ENCODE measurements around the gene LYSMD1.
"Not testable (repeated sequence)": the region's sequence is repeated elsewhere in the genome, so short reads cannot be mapped to it uniquely, and the experiment has no call there.

The LYSMD1 gene, protein sequence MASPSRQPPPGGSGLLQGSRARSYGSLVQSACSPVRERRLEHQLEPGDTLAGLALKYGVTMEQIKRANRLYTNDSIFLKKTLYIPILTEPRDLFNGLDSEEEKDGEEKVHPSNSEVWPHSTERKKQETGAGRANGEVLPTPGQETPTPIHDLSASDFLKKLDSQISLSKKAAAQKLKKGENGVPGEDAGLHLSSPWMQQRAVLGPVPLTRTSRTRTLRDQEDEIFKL

DNA sequence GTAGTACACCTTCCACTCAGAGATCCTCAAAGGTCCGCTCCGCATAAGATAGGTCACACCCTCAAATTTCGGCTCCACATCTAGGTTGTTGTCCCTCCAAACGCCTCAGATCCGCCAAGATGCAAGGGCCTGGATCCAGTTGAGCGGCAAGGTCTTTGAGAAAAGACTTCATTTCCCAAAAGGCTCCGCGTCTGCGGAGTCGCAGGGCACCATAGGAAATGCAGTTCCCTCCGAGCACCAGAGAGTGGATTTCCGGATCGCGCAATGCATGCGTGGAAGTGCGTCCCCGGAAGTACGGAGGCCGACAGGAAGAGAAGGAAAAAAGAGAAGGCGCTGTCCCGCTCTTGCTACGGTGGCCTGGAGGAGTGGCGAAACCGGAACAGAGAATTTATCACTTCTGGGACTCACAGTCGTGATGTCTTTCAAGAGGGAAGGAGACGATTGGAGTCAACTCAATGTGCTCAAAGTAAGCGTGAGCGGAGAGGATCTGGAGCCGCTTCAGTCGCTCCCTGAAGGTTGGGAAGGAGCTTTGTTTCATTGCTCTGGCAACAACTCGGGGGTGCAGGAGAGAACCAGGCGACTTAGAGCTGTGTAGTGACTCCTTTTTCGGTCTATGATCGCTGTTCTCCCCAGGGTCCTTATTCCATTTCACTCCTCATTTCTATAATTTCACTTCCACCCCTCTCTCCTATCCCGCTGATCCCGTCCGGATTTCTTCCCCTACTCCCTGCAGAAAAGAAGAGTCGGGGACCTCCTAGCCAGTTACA lies at the start of gene LYSMD1, which contains the start of gene SCNM1:
Gene LYSMD1, minus strand, starts transcription at position 165 of the 767 bp plus-strand sequence. CDS start 644 bp downstream, outside the sequence.
Gene SCNM1, plus strand, starts transcription at position 407 of the 767 bp plus-strand sequence. Its CDS starts 9 bp downstream, at position 416.
- peak; percentile 80 to 91 (median 90) for DNase-seq (ENCODE audit: low read depth in 3 of 3)

DNA sequence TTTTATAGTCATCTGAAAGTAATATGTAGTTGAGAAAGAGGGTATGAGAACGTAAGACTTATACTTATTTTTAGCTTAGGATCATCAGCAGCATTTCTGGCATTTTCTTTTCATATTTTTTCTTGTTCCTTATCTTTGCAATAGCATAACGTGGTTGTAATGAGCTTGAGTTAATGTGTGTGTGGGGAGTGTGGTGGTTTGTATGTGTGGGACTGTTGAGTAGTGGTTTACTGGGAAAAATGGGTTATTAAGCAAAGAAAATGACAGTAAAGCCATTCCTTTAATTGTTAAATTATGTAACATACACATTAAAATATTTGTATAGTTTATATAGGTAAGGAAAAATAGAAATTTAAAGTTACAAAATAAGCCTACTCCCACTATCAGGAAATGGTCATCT lies 47.9 kb upstream of the LYSMD1 start:
- DNase-seq (ENCODE audit: low read depth in 3 of 3), result no peak

DNA sequence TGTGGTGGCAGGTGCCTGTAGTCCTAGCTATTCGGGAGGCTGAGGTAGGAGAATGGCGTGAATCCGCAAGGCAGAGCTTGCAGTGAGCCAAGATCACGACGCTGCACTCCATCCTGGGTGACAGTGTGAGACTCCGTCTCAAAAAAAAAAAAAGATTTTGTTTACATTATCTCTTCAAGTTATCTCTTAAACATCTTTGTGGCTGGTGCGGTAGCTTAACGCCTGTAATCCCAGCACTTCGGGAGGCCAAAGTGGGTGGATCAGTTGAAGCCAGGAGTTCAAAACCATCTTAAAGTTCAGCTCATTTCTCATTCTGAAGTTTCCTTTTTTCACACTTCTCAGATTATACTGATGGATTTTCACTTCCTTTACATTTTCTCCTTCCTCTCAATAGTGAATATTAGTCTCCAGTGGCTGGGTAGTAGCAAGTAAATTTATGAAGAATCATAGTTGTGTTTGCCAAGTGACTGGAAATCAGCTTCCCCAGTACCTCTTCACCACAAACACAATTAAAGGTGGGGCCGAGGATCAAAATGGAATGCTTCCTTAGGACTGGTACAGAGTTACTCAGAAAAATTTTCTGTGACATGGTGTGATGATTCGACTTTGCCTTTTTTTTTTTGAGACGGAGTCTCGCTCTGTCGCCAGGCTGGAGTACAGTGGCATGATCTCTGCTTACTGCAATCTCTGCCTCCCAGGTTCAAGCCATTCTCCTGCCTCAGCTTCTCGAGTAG lies 46.4 kb upstream of the LYSMD1 start:
- no peak for DNase-seq (ENCODE audit: low read depth in 3 of 3)

DNA sequence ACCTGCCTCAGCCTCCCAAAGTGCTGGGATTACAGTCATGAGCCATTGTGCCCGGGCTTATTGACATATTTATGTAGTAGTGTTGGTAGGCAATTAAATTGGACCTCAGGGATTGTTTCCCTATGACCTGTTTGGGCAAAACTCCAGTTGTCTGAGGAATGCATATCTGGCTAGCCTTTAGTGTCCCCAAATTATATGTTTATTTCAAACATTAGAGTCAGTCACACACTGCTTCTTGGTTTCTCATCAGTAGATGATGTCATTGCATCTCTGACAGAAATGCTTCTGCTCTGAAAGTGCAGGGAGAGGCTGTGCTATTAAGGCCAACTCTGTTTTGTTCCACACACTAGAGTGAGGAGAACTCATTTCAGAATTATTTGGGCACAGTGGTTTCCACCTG lies 45.1 kb upstream of the LYSMD1 start:
- DNase-seq (ENCODE audit: low read depth in 3 of 3), result no peak

DNA sequence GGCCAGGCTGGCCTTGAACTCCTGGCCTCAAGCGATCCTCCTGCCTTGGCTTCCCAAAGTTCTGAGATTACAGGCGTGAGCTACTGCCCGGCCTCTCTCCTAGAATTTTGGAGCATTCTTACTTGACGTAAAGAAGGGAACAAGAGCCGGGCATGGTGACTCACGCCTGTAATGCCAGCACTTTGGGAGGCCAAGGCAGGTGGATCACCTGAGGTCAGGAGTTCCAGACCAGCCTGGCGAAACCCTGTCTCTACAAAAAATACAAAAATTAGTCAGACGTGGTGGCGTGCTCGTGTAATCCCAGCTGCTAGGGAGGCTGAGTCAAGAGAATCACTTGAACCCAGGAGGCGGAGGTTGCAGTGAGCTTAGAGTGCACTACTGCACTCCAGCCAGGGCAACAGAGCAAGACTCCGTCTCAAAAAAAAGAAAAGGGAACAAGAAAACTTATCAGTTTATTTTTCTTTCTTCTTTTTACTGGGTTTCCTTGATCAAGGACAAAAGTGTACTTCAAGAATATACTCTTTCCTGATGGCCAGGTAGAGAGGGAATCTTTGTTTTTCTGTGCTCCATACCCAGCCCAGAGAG lies 39.8 kb upstream of the LYSMD1 start:
- DNase-seq (ENCODE audit: low read depth in 3 of 3), result not testable (repeated sequence)

DNA sequence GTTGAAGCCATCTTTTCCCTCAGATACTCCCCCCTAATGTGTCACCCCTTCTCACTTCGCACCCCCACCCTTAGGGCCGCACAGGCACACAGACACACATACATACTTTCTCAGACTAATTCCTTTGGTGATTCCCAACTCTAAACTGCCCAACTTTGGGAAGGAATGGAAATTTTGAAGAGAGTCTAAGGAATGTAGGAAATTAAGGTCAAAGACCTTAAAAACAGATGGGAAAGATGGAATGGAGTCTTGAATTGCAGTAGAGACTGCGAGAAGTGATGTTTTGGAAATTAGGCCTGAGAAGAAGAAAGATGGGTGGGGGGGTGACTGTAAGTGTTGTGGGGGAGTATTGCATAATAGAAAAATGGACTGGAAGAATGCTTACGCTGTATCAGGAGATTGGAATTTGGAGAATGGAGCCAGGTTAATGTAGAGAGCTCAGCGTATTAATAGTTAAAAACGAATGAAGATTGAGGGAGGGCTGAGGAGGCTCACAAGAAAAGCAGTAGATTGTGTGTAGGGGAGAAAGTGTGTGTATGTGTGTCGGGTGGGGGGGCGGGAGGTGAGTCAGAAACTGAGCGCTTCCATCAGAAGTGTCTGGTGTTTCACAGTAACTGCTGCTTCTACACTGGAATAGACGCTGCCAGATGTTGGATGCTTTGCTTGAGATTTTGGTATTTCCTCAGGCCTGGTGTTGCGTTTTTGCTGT lies 34.3 kb upstream of the LYSMD1 start:
- no peak for DNase-seq (ENCODE audit: low read depth in 3 of 3)

DNA sequence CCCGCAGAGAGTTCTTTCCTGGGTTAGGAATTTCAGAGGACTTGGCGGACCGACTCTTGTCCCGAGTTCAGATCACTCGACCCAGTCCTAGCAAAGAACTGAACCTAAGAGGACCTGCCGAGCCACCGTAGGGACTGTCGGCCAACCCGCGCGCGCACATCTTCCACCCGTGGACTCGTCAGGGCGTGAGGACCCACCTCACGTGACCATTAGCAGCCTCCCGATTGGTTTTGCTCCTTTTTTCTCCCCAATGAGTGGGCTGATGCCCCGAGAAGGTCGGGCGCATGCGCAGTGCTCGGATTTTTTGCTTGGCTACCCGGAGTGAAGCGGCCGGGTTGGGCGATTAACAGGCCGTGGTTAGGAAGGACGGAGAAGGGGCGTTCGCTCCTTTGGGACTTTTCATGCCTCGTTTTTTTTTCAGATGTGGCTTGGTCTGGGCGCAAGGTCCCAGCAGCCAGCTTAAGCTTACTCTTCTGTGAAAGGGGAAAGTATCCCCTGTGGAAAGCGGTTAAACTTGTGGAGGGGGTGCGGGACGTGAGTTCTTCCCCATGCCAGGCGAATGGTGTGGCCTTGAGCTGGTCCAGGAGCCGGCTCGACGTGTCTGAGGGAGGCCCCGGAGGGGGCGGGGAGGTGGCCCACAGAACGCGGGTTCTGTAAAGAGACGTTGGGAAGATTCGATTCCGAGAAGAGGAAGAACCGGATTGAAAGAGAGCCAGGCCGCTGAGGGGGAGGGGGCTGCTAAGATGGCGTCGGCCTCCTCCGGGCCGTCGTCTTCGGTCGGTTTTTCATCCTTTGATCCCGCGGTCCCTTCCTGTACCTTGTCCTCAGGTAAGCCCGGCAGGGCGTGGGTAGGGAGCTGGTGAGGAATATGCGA lies 32.8 kb upstream of the LYSMD1 start, which contains the start of gene PIP5K1A:
Gene PIP5K1A, plus strand, starts transcription at position 299 of the 874 bp plus-strand sequence. Its CDS starts 445 bp downstream, at position 744.
- DNase-seq (ENCODE audit: low read depth in 3 of 3), result peak; percentile 94 to 99 (median 99)

DNA sequence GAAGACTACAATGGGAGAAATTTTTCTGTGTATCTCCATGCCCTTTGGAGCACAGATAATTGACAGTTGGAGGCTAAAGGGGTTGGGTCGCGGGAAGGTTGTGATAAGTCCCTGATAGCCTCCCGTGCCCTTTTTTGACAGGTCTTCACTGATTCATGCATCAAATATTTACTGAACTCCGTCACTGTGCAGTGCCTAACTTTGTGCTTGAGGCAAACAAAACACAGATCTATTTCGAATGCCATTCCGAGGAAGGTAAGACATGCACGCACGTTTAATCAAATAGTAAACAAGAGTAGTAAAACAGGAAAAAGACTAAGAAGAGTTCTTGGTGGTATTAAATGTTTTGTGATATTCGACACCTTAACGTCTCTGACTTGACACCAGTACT lies 32.2 kb upstream of the LYSMD1 start:
- no peak for DNase-seq (ENCODE audit: low read depth in 3 of 3)

DNA sequence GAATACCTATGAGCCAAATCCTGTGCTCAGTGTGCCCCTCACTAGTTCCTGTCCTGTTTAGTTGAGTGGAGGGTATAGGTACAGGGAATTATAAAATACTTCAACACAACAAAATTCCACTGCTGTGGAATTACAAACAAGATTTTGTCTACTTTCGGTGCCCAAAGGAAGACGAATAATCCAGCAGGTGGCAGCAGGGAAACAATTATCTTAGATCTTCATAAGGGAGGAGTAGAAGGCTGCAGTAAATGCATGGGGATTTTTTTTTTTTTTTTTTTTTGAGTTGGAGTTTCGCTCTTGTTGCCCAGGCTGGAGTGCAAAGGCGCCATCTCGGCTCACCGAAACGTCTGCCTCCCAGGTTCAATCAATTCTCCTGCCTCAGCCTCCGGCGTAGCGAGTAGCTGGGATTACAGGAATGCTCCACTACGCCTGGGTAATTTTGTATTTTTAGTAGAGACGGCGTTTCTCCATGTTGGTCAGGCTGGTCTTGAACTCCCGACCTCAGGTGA lies 30.6 kb upstream of the LYSMD1 start:
- DNase-seq (ENCODE audit: low read depth in 3 of 3), result peak in 1 of 3 experiments; percentile 27

DNA sequence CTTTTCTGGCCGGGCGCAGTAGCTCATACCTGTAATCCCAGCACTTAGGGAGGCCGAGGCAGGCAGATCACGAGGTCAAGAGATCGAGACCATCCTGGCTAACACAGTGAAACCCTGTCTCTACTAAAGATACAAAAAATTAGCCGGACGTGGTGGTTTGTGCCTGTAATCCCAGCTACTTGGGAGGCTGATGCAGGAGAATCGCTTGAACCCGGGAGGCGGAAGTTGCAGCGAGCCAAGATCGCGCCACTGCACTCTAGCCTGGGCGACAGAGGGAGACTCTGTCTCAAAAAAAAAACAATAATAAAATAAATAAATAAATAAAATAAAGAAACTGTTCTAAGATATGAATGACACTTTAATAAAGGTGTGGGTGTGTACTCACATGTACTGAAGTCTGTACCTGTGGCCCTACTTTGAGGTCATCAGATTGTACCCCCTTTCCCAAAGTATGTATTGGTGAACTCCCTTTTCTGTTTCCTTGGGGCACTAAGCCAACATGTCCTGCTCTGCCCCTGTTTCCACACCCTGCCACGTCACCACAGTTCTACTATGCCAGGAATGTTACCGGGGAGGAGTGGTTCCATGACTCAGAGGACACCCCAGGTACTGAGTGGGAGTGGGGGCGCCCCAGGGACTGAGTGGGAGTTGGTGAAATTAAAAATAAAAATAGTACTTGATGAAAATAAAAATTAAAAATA lies 29.3 kb upstream of the LYSMD1 start:
- not testable (repeated sequence) for DNase-seq (ENCODE audit: low read depth in 3 of 3)

DNA sequence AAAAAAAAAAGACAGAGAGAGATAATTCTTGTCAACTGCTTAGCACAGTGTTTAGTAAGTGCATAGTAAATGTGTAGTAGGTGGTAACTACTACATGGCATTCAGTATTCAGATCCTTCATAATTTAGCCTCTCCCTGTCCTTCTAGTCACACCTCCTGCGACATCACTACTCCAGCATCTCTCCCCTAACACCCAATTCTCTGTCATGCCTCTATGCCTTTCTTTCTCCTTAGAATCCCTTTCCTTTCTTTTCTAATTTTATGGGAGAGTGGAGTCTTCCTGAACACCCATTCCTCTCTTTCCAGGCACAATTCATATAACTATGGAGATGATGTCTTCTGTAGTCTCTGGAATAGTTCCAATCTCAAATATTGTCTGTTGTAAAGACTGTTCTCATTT lies 28.2 kb upstream of the LYSMD1 start:
- DNase-seq (ENCODE audit: low read depth in 3 of 3), result no peak

DNA sequence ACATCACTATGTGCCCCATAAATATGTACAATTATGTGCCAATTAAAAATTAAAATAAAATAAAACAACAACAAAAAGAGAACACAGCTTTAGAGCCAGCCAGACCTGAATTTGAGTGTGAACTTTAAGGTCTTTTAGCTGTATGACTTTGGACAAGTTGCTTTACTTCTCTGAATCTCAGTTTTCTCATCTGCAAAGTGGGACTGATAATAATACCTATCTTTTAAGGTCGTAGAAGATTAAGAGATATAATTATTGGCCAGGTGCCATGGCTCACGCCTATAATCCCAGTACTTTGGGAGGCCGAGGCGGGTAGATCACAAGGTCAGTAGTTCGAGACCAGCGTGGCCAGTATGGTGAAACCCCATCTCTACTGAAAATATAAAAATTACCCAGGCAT lies 27.6 kb upstream of the LYSMD1 start:
- no peak for DNase-seq (ENCODE audit: low read depth in 3 of 3)

DNA sequence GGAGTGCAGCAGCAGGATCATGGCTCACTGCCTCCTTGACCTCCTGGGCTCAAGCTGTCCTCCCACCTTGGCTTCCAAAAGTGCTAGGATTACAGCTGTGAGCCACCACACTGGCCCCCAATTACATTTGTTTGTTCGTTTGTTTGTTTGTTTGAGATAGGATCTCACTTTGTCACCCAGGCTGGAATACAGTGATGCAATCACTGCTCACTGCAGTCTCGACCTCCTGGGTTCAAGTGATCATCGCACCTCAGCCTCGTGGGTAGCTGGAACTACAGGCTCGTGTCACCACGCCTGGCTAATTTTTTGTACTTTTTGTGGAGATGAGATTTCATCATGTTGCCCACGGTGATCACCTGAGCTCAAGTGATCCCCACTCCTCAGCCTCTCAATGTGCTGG lies 26.3 kb upstream of the LYSMD1 start:
- DNase-seq (ENCODE audit: low read depth in 3 of 3), result no peak

DNA sequence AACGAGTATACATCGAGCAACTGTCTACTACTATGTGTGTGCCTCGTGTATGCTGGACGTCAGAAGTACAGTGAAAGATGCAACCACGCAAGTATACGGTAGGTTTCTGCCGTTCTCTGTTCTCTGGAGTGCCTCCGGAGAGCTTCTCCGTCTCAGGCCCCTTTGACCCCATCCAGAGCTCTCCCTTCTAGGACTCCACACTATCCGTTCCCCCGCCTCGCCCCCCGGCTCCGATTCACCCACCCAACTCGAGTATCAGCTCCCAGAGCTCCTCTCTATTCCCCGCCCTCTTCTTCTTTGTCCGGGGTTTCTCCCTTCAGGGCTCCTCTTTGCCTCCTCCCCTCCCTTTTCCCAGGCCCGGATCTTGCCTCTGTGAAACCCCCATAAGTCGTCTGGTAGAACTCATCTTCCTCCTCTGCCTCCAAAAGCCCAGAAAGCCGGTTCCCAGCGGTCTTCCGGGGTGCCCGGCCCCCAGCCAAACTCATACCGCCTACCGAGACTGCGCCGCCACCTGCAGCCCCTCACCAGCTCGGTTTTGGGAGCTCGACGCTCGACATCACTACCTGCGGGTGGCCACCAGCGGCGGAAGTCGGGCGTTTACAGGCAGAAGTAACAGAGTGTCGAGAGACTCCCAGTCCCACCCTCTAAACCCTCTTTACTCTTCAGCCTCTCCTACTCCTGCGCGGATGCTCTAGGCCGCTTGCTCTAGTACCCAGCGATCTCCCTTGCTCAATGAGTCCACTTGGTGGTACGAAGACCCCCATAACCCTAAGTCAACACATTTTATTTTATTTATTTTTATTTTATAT lies 24.1 kb upstream of the LYSMD1 start, which contains the start of gene VPS72:
Gene VPS72, minus strand, starts transcription at position 561 of the 809 bp plus-strand sequence. Its CDS starts 76 bp downstream, at position 485.
- peak; percentile 59 to 76 (median 75) for DNase-seq (ENCODE audit: low read depth in 3 of 3)

DNA sequence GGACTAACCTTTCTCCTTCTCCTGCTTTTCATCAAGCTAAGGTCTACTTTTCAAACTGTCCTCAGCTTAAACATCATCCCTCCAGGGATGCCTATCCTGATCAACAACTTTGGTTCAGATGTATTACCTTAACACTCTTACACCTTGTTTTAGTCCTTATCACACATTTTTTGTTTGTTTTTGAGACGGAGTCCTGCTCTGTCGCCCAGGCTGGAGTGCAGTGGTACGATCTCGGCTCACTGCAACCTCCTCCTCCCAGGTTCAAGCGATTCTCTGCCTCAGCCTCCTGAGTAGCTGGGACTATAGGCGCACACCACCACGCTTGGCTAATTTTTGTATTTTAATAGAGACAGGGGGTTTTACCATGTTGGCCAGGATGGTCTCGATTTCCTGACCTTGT lies 23.0 kb upstream of the LYSMD1 start:
- DNase-seq (ENCODE audit: low read depth in 3 of 3), result not testable (repeated sequence)

DNA sequence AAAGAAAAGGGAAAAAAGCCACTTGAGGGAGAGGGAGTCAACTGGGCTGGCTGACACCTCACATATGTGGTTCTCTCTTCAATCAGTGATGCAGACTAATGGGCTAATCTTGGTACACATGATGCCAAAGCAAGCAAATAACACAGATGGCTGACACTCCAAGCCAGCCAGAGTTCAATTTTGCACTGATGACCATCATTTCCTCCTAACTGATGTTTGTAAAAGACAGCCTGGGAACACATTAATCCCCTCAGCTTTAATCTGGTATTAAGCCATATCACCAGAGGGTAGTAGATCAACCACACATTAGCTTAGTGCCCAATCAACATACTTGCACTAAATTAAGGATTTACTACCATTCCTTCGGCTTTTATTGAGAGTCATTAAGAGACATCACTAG lies 21.5 kb upstream of the LYSMD1 start:
- no peak for DNase-seq (ENCODE audit: low read depth in 3 of 3)

DNA sequence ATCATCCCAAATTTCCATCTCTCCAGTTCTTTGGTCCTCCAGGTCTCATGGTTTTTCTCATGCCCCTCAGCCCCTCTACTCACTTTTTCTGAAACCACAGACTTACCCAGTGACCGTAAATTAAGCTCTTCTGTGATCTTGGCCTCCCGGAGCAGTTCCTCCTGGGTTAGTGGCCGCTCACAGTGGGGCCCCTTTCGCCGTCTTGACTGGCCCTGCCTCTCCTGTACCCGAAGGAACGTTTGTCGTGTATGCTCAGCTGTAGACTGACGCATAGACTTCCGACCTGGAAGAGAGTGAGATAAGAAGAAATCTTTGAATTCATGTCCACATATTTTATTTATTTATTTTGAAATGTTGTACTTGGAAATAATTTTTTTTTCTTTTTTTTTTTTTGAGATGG lies 18.5 kb upstream of the LYSMD1 start:
- no peak for DNase-seq (ENCODE audit: low read depth in 3 of 3)

DNA sequence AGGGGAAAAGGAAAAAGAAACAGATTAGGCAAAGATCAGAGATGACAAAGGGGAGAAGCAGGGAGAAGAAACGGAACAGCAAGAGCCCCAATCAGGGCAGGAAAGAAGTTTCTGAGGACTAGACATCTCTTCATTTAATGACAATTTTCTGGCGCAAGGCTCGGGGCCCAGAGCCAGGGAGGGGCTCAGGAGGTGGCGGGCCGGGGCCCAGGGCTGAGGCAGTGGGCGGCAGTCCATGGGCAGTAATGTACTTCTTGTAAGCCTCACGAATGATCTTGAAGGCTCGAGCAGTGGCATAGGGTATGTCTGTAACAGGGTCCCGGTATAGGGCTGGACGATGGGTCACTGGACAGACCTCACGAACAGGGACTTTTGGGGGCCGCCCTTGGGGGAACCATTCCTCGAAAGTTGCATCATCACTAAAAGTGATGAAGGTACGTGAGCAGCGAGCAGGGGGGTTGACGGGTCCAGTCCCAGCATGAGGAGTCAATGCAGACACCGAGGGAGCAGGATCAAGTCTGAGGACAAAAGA lies 10.9 kb upstream of the LYSMD1 start:
- DNase-seq (ENCODE audit: low read depth in 3 of 3), result no peak

Data from stimulated activated CD4-positive, alpha-beta T cell treated with anti-CD3 and anti-CD28 coated beads, TNF-alpha, amount 100 ng/mL, for 4 hours (primary cell).